Trophoblast cell (in vitro differentiated cells and primary cell): Measurements from ENCODE around the gene NDUFC2.

ENCODE experiments used
- DNase-seq, 2 donors: peaks; one replicate each; pipeline ENCODE4 v3.0.0-alpha.2; 2016
- H2AFZ ChIP-seq: 2 replicates; pipeline ENCODE4 v1.6.1; 2013; ENCODE audit warnings: low read length, moderate library complexity, mild to moderate bottlenecking; ENCODE audit not compliant: insufficient read depth, poor library complexity
- H2AK5ac ChIP-seq: 2 replicates; pipeline ENCODE4 v1.6.1; 2013; ENCODE audit warnings: mild to moderate bottlenecking, low read length
- H2BK120ac ChIP-seq: 2 replicates; pipeline ENCODE4 v1.6.1; 2013; ENCODE audit warnings: low read length, mild to moderate bottlenecking, moderate library complexity; ENCODE audit not compliant: insufficient read depth, poor library complexity
- H2BK12ac ChIP-seq: 2 replicates; pipeline ENCODE4 v1.6.1; 2013; ENCODE audit warnings: mild to moderate bottlenecking, low read length, moderate library complexity
- H2BK5ac ChIP-seq: 2 replicates; pipeline ENCODE4 v1.6.1; 2013; ENCODE audit warnings: low read length, low read depth, moderate library complexity, mild to moderate bottlenecking; ENCODE audit not compliant: poor library complexity
- H3K14ac ChIP-seq: 2 replicates; pipeline ENCODE4 v1.6.1; 2013; ENCODE audit warnings: mild to moderate bottlenecking, low read length
- H3K18ac ChIP-seq: 2 replicates; pipeline ENCODE4 v1.6.1; 2013; ENCODE audit warnings: mild to moderate bottlenecking, low read length
- H3K23ac ChIP-seq: 2 replicates; pipeline ENCODE4 v1.6.1; 2013; ENCODE audit warnings: low read length
- H3K27ac ChIP-seq: 2 replicates; pipeline ENCODE4 v1.5.1; 2013; ENCODE audit warnings: low read depth, mild to moderate bottlenecking, inconsistent platforms, low read length, moderate library complexity
- H3K27me3 ChIP-seq: 2 replicates; pipeline ENCODE4 v1.6.1; 2013; ENCODE audit warnings: inconsistent platforms, mild to moderate bottlenecking, low read length, moderate library complexity; ENCODE audit not compliant: insufficient read depth
- H3K36me3 ChIP-seq, 2 experiments: 1 replicate in 1 of 2; 2 replicates in 1 of 2; pipeline ENCODE4 v1.6.1; 2013; ENCODE audit warnings: low read length in 2 of 2, mild to moderate bottlenecking in 2 of 2, moderate library complexity in 1 of 2; ENCODE audit not compliant: insufficient read depth in 2 of 2, control insufficient read depth in 1 of 2
- H3K4ac ChIP-seq: 2 replicates; pipeline ENCODE4 v1.6.1; 2013; ENCODE audit warnings: low read depth, mild to moderate bottlenecking, low read length, moderate library complexity
- H3K4me1 ChIP-seq, 2 experiments: 1 replicate in 1 of 2; 2 replicates in 1 of 2; pipeline ENCODE4 v1.6.1; 2013; ENCODE audit warnings: low read length in 2 of 2, mild to moderate bottlenecking in 2 of 2, moderate library complexity in 1 of 2; ENCODE audit not compliant: insufficient read depth in 2 of 2, control insufficient read depth in 1 of 2
- H3K4me2 ChIP-seq: 2 replicates; pipeline ENCODE4 v1.6.1; 2013; ENCODE audit warnings: inconsistent platforms, mild to moderate bottlenecking, low read length, moderate library complexity
- H3K4me3 ChIP-seq: 2 replicates; pipeline ENCODE4 v1.5.1; 2013; ENCODE audit warnings: mild to moderate bottlenecking, low read depth, low read length, inconsistent platforms
- H3K79me1 ChIP-seq: one replicate; pipeline ENCODE4 v1.6.1; 2013; ENCODE audit warnings: low read length
- H3K79me2 ChIP-seq: 2 replicates; pipeline ENCODE4 v1.6.1; 2013; ENCODE audit warnings: low read length, mild to moderate bottlenecking; ENCODE audit not compliant: control insufficient read depth, insufficient read depth, poor library complexity
- H3K9ac ChIP-seq: 2 replicates; pipeline ENCODE4 v1.6.1; 2013; ENCODE audit warnings: mild to moderate bottlenecking, low read length
- H3K9me3 ChIP-seq: 2 replicates; pipeline ENCODE4 v1.6.1; 2013; ENCODE audit warnings: low read depth, mild to moderate bottlenecking, control low read depth, inconsistent platforms, low read length; ENCODE audit not compliant: insufficient read depth
- H4K12ac ChIP-seq: 2 replicates; pipeline ENCODE4 v1.6.1; 2013; ENCODE audit warnings: low read depth, mild to moderate bottlenecking, low read length, moderate library complexity
- H4K8ac ChIP-seq: 2 replicates; pipeline ENCODE4 v1.6.1; 2013; ENCODE audit warnings: low read depth, mild to moderate bottlenecking, low read length, moderate library complexity
- H4K91ac ChIP-seq: one replicate; pipeline ENCODE4 v1.6.1; 2013; ENCODE audit warnings: low read depth, mild to moderate bottlenecking, low read length, moderate library complexity
- WGBS: extraction: QIAGEN DNeasy Blood & Tissue Kit; methylation state at CpG from one replicate; pipeline ENCODE4 v1.1.7; 2013; ENCODE audit warnings: missing lambda C conversion rate; ENCODE audit not compliant: insufficient read length, insufficient coverage; ENCODE audit errors: extremely low coverage; 5-methylcytosine and 5-hydroxymethylcytosine counted together

NDUFC2 gene

GRCh38 chr11:78040691-78041379 is 38.8 kb downstream of the NDUFC2 start:
- Histone ChIP-seq H3K9ac (no peak overlapping the region), H2AFZ (peak overlapping the region; percentile 38), H2BK12ac (peak overlapping the region; percentile 55), H4K12ac (peak overlapping the region; percentile 74), H3K4me2 (no peak overlapping the region), H2BK120ac (peak overlapping the region; percentile 78), H3K79me2 (no peaks in the 10 kb centered on the region), H3K4me3 (no peak overlapping the region), H3K23ac (no peak overlapping the region), H3K27ac (peak overlapping the region; percentile 84), H3K79me1 (peaks cover 8% of the 10 kb centered on the region), H3K4me1 (peaks cover 15 to 19% of the 10 kb centered on the region in 2 experiments), H3K4ac (peak overlapping the region; percentile 53), H3K14ac (peak overlapping the region; percentile 83), H4K8ac (peak overlapping the region; percentile 72), H3K36me3 (no peaks in the 10 kb centered on the region), H3K27me3 (no peaks in the 10 kb centered on the region), H3K9me3 (no peaks in the 10 kb centered on the region), H4K91ac (peak overlapping the region; percentile 75), H2BK5ac (peak overlapping the region; percentile 45), H3K18ac (peak overlapping the region; percentile 73), H2AK5ac (peak overlapping the region; percentile 42)
- peak; percentile 66 to 74 for DNase-seq
- WGBS, result no CpG with 5 or more reads among the region's 15 CpGs

GRCh38 chr11:78039919-78040671 is 39.6 kb downstream of the NDUFC2 start:
- H3K4ac ChIP-seq, result no peak overlapping the region
- H2BK120ac ChIP-seq, result no peak overlapping the region
- H3K36me3 ChIP-seq, result no peaks in the 10 kb centered on the region
- peak overlapping the region; percentile 50 for H4K8ac ChIP-seq
- H3K4me2 ChIP-seq, result no peak overlapping the region
- WGBS, result no CpG with 5 or more reads among the region's 7 CpGs
- H3K14ac ChIP-seq, result peak overlapping the region; percentile 49
- no peak overlapping the region for H2AK5ac ChIP-seq
- no peak overlapping the region for H3K18ac ChIP-seq
- H2BK12ac ChIP-seq, result peak overlapping the region; percentile 46
- no peak overlapping the region for H3K4me3 ChIP-seq
- no peaks in the 10 kb centered on the region for H3K27me3 ChIP-seq
- peak overlapping the region; percentile 20 for H4K91ac ChIP-seq
- H3K4me1 ChIP-seq, result peaks cover 14 to 17% of the 10 kb centered on the region in 2 experiments
- peak overlapping the region; percentile 22 for H4K12ac ChIP-seq
- H3K27ac ChIP-seq, result peak overlapping the region; percentile 84
- H3K79me1 ChIP-seq, result peaks cover 7% of the 10 kb centered on the region
- peak; percentile 78 to 83 for DNase-seq
- H3K79me2 ChIP-seq, result no peaks in the 10 kb centered on the region
- no peaks in the 10 kb centered on the region for H3K9me3 ChIP-seq
- no peak overlapping the region for H3K9ac ChIP-seq
- H2BK5ac ChIP-seq, result no peak overlapping the region
- H2AFZ ChIP-seq, result no peak overlapping the region
- H3K23ac ChIP-seq, result no peak overlapping the region

GRCh38 chr11:78039391-78039918 is 40.2 kb downstream of the NDUFC2 start:
- peak; percentile 19 to 28 for DNase-seq
- Histone ChIP-seq H3K79me1 (peaks cover 7% of the 10 kb centered on the region), H2BK12ac (no peak overlapping the region), H4K12ac (no peak overlapping the region), H3K4me3 (no peak overlapping the region), H3K23ac (no peak overlapping the region), H3K27me3 (no peaks in the 10 kb centered on the region), H3K27ac (peak overlapping the region; percentile 84), H3K4me1 (peaks cover 14 to 17% of the 10 kb centered on the region in 2 experiments), H4K8ac (no peak overlapping the region), H3K14ac (no peak overlapping the region), H3K4ac (no peak overlapping the region), H4K91ac (no peak overlapping the region), H2AFZ (no peak overlapping the region), H2AK5ac (no peak overlapping the region), H2BK120ac (peak overlapping the region; percentile 11), H3K18ac (no peak overlapping the region), H3K4me2 (no peak overlapping the region), H3K36me3 (no peaks in the 10 kb centered on the region), H3K79me2 (no peaks in the 10 kb centered on the region), H2BK5ac (no peak overlapping the region), H3K9ac (no peak overlapping the region), H3K9me3 (no peaks in the 10 kb centered on the region)
- WGBS, result no CpG with 5 or more reads among the region's 4 CpGs

- H3K4ac ChIP-seq, result no peak overlapping the region
- peak overlapping the region; percentile 56 for H4K91ac ChIP-seq
- H3K36me3 ChIP-seq, result no peaks in the 10 kb centered on the region
Measured at GRCh38 chr11:78038697-78039313, 40.9 kb downstream of the NDUFC2 start.

More at GRCh38 chr11:78038697-78039313, 40.9 kb downstream of the NDUFC2 start:
- Histone ChIP-seq H3K23ac (no peak overlapping the region), H3K27ac (no peak overlapping the region), H2AFZ (no peak overlapping the region), H3K9ac (no peak overlapping the region), H2BK5ac (no peak overlapping the region), H2BK120ac (peak overlapping the region; percentile 22), H3K4me1 (peaks cover 14 to 17% of the 10 kb centered on the region in 2 experiments), H3K14ac (no peak overlapping the region), H2AK5ac (no peak overlapping the region), H3K79me2 (no peaks in the 10 kb centered on the region), H3K9me3 (no peaks in the 10 kb centered on the region), H3K18ac (no peak overlapping the region), H2BK12ac (peak overlapping the region; percentile 33), H3K4me3 (no peak overlapping the region), H4K12ac (no peak overlapping the region), H3K79me1 (peaks cover 7% of the 10 kb centered on the region), H4K8ac (no peak overlapping the region), H3K4me2 (no peak overlapping the region), H3K27me3 (no peaks in the 10 kb centered on the region)
- WGBS, result no CpG with 5 or more reads among the region's 8 CpGs
- DNase-seq, result no peak
